ENCODE data around the gene HCN4.

The HCN4 gene

DNA sequence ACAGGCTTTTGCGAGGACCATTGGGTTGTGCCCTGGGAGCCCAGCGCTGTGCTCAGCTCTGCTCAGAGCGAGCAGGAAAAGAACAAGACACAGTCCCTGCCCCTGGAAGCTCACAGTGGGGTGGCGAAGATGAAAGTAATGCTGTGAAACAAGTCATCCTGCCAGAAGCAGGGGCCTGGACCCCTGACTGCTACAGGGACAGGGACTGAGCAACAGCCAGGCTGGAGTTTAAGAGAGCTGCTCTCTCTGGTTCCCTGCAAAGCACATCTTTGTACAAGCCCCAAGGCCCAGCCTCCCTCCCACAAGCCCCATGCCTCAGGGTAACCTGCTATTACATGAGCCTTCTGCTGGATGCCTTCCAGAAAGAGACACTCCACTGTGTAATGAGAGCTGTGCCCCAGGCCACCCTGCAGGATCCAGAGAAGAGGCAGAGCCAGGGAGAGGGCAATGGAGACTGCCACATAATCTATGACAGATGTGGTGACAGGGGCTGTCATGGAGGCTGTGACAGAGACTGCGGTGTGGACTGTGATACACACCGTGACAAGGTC is 7.1 kb upstream of the HCN4 start:
- peak; percentile 82 for DNase-seq

DNA sequence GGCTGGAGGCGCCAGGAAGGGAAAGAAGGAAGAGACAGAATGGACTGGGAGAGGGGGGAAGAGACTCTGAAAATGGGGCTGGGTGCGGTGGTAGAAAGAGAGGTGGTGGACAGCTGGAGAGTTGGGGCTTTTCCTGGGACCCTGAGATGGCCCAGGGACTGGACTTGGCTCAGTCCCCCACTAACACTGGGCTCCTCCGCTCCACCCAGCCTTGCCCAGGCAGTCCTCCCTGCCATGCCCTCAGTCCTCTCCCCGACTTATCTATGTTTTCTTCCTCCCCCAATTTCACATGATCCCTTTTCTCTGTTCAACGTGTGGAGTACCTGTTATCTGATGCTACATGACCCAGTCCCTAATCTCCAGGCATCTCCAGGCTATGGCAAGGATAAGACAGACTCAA is 6.3 kb upstream of the HCN4 start:
- no peak for DNase-seq

DNA sequence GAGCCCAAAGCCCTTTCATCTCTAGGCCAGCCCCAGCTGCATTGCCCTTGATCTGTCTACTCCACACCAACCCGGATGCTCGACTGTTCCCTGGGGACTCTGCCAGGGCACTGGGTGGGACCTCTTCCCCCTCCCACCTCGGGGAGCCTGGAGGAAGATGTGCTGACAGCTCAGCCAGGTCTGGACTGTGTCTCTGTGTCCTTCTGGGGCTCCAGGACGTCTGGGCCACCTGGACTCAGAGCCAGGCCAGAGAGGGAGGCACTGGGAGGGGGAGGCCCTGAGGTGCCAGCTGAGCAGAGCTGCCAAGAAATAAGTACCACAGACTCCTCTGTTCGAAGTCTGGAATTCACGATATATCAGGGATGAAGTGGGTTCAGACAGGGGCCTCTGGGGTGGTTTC is 5.8 kb upstream of the HCN4 start:
- DNase-seq: peak; percentile 3

DNA sequence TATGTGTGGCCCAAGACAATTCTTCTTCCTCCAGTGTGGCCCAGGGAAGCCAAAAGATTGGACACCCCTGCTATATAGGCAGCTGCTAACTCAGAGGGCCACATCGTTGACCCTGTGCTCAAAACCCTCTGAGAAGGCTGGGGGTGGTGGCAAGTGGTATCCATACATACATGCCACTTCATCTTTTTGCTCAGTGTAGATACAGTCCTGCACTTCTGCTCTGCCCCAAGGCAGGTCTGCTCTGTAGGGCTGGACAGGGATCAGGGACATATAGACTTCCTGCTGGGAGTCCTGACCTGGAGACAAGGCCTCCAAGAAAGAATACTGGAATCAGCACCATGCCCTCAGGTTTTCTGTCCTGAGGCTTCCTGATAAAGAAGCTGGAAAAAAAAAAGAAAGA is 4.5 kb upstream of the HCN4 start:
- DNase-seq: no peak

DNA sequence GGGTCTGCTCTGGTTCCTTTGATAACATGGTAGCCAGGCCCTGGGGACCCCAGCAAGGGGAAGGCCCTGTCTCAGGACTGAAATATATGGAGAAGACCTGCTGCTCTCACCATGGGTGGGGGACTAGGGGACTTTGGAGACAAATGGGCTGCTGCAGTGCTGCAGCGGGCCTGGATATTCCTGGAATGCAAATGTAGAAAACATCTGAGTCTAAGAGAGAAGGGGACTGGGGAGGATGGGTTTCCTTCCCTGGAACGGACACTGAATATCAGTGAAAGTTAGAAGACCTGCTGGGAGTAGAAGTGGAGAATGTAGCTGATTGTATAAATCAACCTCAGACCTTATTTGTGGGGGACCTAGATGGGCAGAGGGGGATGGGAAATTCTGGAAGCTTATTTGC is 3.1 kb upstream of the HCN4 start:
- DNase-seq: no peak

DNA sequence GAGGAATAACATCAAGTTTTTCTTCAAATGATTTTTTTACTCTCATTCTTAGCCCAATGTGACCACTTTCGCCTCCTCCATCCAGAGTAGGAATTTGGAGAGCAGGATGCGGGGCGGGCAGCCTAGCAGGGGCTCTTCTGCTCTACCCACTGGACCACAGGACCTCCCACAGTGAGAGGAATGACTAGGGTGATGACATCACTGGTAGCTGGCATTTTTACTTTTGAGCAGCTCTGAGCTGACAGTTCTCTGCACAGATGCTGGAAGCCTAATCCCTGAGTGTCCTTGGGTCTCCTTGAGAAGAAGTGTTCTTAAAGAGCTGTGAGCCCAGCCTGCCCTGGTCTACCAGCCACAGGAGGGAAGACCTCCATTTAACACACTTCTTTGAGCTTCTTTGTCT is 1.4 kb upstream of the HCN4 start:
- no peak for DNase-seq

DNA sequence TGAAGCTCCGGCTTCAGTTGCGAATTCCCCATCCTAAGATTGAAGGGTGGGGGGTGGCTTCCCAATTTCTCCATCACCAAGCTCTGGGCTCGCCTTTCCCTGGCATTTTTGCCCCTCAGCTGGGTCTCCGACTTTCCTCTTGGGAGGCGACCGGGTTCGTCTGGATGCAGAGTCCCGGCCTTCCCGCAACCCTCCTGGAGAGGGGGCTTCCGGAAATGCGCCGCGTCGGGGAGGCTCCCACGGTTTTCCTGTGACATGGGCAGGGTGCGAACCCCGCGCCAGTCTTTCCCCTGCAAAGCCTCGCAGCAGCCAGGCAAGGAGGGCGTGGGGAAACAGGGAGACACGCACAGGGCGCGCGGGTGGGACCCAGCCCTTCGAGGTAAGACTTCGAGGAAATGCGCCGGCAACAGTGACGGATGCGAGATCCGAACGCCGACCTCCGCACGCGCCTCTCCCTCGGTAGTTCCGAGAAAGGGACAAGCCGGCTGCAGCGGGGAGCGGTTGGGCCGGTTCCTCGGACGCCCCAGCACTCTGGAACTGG is 466 bp upstream of the HCN4 start:
- peak; percentile 12 for DNase-seq

DNA sequence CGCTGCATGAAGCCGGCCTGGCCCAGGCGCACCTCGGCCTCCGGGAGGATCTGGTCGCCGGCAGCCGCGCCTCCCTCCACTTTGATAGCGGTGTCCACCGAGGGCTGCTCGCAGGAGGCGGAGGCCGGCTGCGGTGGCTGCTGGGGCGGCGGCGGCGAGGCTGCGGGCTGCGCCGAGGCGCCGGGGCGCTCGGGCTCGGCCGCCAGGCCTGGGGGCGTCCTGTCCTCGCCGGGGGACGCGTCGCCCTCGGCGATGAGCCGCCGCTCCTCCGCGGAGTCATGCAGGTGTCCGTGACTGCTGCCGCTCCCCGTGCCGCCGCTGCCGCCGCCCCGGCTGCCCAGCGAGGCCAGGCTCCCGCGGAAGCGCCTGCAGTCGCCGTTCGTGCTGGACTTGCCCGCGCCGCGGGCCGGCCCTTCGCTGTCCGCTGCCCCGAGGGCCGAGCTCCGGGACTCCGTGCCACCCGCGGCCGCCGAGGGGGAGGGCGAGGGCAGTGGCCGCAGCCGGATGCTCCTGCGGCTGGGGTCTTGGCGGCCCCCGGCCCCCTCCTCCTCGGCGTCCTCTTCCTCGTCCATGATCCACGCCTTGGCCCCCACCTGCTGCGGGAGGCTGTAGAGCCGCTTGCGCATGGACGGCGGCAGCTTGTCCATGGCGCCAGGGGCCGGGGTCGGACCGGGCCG is 996 bp downstream of the HCN4 start:
- peak; percentile 8 for DNase-seq

DNA sequence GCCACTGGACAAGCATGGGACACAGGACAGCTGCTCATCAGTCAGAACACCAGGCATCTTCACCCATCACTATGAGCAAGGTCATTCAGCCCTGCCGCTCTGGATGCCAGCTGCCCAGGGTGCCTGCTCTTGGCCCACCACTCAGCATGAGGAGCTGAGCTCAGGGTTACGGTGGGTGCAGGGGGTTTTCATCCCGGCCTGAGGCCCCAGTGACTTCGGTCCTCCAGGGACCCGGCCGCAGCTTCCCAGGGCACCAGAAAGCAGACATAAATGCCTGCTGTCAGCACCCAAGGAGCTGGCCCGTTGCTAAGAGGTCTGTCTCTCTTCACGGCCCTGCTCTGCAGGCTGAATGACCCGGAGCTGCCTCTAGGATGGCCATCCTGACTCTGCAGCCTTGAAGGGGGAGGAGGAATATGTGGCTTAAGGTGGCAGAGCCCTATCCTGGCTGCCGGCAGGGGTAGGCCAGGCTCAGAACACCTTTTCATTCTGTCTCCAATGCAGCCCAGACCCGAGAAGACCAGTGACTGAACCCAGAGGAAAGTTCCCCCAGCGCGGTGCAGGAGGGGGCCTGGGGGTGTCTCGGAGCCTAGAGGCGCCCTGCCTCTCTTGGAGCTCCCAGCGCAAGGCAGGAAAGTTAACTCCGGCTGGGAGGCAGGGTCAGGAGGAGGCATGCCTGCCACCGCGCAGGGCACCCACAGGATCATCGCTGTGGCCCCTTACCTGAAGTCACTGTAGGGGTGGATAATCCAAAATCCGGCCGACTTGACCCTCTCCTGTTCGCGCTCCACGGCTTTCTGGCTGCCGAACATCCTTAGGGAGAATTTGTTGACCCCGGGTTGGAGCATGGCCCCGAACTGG is 1.8 kb downstream of the HCN4 start:
- no peak for DNase-seq

DNA sequence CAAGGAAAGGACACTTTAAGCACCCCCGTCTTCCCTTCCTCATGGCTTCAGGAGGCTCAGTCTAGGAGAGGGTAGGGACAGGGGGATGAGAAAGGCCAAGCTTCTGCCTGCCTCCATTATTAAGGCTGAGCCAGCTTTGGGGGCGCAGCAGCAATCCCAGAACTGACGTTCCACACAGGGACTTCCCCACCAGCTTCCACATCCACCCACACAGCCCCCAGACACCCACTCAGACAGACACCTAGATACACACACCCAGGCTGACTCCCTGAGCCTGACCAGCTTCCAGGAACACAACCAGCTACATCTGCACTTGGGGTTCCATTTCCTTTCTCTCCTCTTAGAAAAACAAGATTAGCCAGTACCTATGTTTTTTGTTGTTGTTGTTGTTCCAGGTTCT is 4.7 kb downstream of the HCN4 start:
- DNase-seq: no peak

DNA sequence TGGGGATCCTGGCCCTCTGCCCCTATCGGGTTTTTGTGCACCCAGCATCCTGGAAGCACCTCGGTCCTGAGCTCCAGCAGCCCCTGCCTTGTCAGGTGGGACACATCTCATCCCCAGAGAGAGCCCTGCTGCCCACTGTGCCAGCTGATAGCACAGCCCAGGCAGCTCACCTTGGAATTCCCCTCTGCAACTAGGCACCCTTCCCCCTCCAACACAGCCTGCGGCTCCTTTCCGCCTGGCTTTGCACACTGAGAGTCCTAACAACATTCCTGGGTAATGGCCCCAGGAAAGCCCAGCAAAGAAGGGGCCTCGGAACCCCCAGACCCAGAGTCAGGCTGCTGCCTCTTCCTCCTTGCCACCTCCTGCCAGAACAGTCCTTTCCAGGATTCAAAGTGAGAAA is 5.9 kb downstream of the HCN4 start:
- no peak for DNase-seq

DNA sequence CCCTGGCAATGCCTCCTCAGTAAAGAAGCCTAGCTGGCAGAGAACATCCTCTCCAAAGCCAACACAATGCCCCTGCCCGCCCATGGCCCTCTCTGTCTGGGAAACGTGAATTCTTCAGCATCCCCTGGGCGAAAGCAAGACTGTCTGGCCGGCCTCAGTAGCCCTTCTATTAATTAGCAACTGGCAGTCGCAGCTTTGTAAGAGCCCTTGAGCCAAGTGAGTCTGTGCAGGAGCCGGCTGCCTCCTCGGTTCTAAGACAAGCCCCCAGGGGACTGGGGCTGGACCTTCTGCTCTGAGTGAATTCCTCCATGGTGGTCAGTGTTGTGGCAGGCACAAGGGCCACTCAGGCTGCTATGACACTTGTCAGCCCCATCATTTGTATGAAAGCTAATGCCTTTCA is 7.4 kb downstream of the HCN4 start:
- no peak for DNase-seq

DNA sequence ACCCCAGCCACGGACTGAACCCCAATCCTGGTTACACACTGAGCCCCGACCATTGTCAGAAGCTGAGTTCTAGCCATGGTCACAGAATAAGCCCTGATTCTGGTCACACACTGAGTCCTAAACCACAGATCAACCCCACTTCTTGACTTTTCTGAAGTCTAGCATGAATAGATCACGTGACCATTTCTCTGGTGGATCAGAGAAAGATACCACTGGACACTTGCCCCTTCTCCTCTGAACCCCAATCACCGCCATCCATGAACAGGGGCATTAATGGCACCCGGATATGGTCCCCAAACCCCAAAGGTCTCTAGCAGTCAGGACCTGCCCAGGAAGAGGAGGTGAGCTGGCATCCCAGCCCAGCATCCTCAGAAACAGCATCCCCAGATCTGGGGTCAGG is 9.1 kb downstream of the HCN4 start:
- no peak for DNase-seq

DNA sequence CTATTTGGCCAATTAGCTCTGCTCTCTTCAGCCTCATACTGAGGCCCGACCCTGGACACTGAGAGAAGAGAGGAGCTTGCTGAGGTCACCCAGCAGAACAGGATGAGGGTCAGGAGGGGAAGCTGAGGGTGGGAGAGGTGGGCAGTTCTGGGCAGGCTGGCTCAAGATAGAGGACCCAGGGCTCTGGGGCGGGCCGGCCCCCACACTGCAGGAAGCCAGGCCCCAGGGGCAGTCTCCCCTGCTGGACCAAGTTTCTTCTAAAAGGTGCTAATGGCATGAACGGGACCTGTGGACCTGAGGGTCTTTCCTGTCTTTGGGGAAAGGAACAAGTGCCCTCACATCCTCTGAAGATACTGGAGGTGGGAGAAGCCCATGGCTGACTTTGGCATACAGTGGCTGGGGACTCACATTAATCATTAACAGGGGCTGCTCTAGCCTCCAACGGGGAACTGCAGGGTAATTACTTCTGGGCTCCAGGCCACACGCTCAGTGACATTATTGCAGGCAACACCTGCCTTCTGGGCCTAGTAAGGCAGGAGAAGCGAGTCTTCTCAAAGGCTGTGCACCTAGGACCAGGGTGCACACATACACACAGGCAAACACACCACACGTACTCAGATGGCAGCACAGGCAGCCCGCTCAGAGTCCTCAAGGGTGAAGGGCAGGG is 10.6 kb downstream of the HCN4 start:
- peak; percentile 48 for DNase-seq

DNA sequence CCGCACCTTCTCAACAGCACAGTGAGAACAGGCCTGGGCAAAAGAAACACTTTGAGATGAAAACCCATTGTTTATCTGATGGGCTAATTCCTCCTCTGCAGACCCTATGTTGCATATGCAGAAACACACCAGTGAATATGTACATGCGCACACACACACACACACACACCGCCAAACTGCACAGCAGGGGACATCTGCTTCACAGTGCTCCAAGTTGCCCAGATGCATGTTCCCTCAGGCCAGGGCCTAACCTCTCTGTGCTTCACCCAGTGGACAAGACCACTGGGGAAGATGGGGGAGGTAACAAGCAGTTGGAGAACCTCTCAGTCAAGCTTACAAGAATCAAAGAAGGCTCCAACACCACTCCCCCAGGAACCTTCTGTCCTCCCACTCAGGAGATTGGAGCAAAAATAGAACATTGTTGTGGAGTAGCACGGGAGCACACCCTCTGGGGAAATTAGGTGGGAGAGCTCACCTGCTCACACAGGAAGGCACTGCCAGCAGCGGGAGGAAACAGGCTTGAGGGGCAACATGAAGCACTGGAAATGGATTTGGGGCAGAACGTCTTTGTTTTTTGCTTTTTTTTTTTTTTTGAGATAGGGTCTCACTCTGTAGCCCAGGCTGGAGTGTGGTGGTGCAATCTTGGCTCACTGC is 13.0 kb downstream of the HCN4 start:
- DNase-seq: no peak

DNA sequence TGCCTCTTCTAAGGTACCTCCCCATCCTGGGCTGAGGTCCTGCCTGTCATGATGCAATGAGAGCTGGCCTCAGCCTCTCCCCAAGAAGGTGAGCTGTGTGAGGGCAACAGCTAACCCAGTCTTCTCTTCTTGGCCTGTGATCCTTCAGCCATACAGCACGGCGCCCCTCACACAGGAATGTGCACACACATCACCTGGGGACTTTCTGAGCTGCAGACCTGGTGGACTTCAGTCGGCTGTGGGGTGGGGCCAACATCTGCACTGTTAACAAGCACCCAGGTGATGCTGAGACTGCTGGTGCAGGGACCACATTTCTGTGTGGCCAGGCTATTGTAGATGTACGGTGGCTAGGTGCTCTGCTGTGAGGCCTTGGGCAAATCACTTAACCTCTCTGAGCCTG is 14.5 kb downstream of the HCN4 start:
- no peak for DNase-seq

DNA sequence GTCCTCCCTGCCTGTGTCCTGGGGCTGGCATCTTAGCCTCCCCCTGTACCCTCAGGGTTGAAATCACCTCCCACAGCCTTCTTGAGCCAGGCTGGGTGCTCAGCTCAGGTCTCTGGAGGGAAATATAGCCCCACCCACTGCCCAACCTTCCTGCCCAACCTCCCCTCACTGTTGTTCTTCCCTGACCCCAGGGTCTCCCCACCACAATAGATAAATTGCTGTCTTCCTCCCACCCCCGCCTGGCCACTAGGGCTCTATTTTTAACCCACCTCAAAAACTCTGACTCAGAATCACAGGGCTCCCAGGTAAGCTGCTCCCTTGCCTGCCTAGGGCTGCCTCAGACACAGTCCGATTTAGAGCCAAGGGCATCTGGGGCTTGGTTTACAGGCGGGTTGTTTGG is 15.0 kb downstream of the HCN4 start:
- peak; percentile 58 for DNase-seq

DNA sequence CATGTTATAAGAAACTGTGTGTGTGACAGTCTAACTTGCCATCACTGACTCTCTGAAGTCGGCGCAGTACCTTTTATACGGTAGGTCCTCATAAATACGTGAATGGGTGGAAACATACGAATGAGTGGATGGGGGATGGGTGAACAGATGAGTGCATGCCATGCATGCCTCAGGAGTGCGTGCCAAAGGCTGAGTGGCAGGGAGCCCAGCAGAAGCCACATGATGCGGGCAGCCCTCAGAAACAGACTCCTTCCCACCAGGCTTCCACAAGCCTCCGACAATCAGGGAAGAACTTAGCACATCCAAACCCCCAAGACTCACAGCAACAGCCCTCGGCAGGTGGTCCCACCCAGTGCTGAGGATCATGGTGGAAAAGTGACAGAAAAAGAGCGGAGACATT is 16.7 kb downstream of the HCN4 start:
- no peak for DNase-seq

DNA sequence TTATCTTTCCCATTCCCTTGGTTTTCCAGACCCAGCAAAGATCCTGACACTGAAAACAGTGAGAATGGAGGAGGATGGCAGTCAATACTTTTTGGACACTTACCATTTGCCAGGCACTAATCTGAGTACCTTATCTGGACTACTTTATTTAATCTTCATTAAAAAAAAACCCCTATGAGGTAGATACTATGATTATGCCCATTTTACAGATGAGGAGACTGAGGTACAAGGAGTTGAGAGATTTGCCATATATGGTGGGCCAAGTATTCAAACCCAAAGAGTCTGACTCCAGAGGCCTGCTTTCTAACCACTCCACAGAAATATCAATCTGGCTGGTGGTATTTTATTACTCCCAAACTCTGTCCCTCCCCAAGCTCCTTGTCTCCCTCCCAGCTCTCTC is 19.6 kb downstream of the HCN4 start:
- no peak for DNase-seq

DNA sequence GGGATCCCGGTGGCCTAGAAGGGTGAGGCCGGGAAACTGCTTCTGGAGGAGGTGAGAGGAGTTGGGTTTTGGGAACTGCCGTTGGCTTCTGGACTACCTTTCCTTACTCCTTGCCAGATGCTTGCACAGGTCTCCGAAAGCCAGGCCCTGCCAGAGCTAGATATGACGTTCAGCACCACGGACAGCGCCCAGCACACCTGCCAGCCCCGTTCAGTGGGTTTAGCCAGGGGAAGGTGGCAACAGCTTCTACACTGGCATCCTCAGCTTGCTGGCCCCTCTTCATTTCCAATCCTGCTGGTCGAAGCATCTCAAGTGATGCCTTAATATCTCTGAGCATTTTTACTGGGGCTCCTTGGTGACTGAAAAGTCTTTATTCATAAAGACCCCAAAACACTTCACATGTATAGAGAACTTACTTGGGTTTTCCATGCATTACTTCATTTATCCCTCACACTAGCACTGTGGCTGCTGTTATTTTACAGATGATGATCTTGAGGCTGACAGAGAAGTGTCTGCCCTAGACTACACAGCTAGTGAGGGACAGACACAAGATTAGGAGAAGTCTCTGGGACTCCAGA is 21.9 kb downstream of the HCN4 start:
- no peak for DNase-seq

DNA sequence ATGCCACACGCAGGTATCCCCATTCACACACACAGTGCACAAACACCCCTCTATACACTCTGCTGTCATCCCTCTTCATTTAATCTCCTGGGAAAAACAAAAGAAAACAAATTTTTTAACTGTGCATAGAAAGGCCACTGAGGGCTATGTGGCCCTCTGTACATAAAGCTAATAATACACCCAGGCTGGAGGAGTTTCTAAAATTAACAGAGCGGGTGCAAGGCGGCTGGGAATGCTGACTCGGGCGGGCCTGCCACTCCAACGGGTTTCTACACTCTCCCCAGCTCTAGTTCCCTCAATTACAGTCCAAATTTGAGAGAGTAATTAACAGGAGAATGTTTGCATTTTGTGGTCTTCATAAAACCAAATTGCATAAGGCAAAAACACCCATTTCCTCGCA is 23.1 kb downstream of the HCN4 start:
- DNase-seq: peak; percentile 88

DNA sequence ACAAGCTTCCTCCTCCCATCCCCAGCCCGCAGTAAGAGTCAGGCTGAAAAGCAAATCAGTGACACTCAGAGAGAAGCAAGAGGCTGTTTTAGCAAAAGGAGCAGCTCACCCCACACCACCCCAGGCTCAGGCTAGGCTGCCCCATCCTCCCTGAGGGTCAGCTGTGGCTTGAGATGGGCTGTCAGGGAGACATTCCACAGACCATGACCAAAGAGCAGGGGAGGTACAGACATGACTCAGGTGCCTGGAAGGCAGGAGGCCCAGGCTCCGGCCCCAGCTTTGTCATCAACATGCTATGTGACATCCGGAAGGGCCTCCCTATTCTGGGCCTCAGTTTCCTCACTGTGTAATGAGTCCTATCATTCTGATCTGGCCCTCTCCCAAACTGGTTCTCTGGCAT is 24.7 kb downstream of the HCN4 start:
- DNase-seq: no peak
